GM19455 (cell line): ENCODE measurements around the gene RAB11A.

Source experiments
- ATAC-seq: cut with Tn5 transposase; IDR thresholded peaks from one replicate; pipeline ENCODE4 v1.9.1; 2021; ENCODE audit not compliant: unreplicated experiment

Gene RAB11A

DNA sequence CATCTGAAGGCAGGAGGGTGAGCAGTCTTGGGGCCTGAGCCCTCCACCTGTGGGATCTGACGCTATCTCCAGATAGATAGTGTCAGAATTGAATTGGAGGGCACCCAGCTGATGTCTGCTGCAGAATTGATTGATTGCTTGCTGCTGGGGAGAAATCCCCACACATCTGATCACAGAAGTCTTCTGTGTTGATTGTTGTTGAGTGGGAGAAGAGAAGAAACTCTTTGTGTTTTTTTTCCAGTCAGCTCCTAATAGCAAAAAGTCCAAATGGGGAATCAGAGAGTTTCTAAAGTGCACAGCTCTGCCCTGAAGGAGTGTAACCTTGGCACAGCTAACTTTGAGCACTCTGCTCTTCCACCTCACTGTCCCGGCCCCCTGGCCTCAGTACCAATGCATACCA is 66.1 kb downstream of the RAB11A start:
- ATAC-seq: no peak

DNA sequence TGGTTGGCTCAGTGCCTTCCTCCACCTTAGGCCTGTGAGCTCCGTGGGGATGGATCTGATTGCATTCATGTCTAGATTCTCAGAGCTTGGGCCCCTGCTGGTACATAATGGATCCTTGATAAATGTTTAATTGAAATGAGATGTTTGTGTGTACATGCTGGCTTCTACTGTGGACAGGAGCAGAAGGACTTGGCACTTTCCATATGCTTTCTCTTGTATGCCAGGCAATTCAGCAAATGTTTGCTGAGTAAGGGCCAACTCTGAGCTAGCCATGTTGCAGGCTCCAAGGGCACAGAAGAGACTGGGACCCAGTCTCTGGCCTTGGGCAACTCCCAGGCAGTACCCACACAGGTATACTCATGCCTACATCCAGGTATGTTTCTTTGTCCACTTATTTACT is 67.0 kb downstream of the RAB11A start:
- ATAC-seq: no peak

DNA sequence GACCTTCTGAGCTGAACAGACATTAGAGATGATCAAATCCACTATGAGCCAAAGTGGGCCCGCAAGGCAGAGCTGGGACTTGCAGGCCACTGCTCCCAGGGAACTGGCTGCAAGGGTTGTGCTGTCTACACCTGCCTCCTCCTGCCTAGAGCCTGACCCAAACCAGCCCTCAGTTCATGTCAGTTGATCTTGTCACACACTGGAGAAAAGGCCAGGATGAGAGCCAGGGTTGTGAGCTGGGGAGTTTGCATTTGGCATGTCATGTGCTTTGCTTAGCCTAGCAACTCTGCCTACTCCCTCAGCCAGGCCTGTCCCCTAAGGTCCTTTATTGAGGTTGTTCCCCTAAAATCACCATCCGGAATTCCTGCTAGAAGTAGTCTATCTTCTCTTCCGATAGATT is 67.8 kb downstream of the RAB11A start:
- ATAC-seq: no peak

DNA sequence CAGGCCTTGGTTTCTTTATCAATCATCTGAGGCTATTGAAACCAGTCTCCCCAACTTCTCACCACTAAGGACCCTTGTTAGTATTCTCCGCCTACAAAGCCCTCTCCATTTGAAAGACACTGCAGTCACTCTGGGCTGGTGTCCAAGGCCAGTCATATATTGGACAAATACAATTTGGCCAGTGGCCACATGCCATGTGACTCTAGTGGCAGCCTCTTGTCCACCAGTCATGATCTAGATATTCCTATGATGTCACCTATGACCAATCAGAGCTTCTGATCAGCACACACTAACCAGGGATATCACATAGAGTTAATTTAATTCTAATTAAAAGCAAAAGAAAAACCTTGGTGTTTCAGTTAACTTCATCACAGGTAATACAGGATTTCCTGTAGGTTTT is 68.2 kb downstream of the RAB11A start:
- no peak for ATAC-seq

DNA sequence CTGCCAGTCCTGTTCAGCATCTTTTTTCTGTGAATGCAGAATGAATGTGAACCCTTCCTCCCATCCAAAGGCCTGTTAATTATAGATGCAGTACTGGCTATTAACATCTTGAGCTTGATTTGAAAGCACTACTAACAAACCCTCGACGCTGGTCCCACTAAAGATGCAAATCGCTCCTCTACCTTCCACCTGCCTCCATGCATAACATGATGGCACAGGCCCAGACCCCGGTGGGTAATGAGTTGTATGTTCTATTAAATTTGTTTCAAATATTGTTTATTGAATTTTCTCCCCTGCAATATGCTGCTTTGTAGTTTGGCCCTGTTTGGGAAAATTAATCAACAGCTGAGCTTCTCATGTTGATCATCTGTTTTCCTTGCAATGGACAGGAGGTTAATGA is 69.3 kb downstream of the RAB11A start:
- ATAC-seq: no peak

DNA sequence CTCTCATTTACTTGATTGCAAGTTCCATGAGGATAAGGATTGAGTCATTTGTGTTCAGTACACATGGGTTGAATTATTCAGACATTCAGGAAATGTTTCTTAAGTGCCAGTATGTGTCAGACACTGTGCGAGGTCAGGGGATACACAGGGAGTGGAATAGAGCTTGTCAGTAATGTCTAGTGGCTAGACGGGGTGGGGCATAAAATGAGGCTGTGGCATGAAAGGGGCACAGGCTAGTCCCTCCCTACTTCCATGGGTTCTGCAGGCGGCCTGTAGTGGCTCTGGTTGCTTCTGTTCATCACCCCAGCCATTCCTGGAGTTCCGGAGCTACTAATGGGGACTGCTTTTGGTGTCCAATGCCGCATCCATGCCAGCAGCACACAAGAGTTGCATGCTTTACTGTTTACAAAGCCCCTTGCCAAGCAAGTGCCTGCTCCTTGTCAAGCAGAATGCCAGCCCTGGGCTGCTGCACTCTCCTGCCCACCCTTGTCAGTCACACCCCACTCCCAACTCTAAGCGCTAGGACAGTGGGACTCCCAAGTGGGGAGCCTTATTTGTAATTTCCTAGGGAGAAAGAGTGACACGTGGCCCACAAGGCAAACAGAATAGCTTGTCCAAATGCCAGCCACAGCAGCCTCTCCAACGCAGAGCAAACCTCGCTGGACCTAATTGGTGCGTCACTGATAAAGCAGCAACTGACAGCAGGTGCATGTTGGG is 70.8 kb downstream of the RAB11A start:
- no peak for ATAC-seq

DNA sequence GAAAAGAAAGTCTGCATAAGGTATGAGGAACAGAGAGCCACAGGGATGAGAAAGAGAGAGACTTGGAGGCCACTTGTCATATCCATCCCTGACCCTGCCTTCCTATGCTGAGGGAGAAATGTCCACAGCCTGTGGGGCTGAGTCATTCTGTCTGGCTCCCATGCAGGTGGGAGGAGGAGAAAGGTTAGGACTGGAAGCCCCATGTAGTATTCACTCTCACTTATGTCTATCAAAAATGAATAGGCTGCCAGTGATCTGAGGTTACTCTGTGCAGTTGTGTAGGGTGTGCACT is 71.3 kb downstream of the RAB11A start:
- no peak for ATAC-seq
